CD14-positive monocyte (primary cell): ENCODE data around the gene TAAR2. TPM values are rescaled to one million over a fixed set of nuclear protein-coding genes. Genes with fewer than 3 reads are reported as not detected.
A peak's percentile ranks its signal among the peaks of the same experiment; 100 is the strongest.
"Not testable (repeated sequence)": the region's sequence is repeated elsewhere in the genome, so short reads cannot be mapped to it uniquely, and the experiment has no call there.

Experiments used
- DNase-seq, 3 donors: peaks; one replicate each; pipeline ENCODE4 v3.0.0-alpha.2; 2011 to 2022
- H2AFZ ChIP-seq: 2 replicates; pipeline ENCODE4 v1.6.0; 2012; ENCODE audit warnings: mild to moderate bottlenecking, low read depth, low read length, inconsistent platforms; ENCODE audit not compliant: insufficient read depth, poor library complexity, severe bottlenecking
- H3K27ac ChIP-seq, 2 donors: 1 replicate in 1 of 2; 2 replicates in 1 of 2; pipeline ENCODE4 v1.5.1; 2012 to 2013; ENCODE audit warnings: low read length in 2 of 2, control low read depth in 1 of 2, inconsistent platforms in 1 of 2, low read depth in 1 of 2, mild to moderate bottlenecking in 1 of 2
- H3K27me3 ChIP-seq, 2 donors: one replicate each; pipeline versions ENCODE4 v1.6.0 to v1.6.1; 2011 to 2013; ENCODE audit warnings: low read length in 2 of 2; ENCODE audit not compliant: control insufficient read depth in 2 of 2, insufficient read depth in 2 of 2
- H3K36me3 ChIP-seq, 2 donors: replicated peaks in 1 of 2; 1 replicate in 1 of 2; 2 replicates in 1 of 2; pipeline versions ENCODE4 v1.5.1 to v1.6.1; 2012 to 2013; ENCODE audit warnings: low read length in 2 of 2, control low read depth in 1 of 2, inconsistent platforms in 1 of 2, mild to moderate bottlenecking in 1 of 2; ENCODE audit not compliant: insufficient read depth in 2 of 2, control insufficient read depth in 1 of 2
- H3K4me1 ChIP-seq, 2 donors: 1 replicate in 1 of 2; 2 replicates in 1 of 2; pipeline versions ENCODE4 v1.5.1 to v1.6.1; 2012 to 2013; ENCODE audit warnings: low read length in 2 of 2, control low read depth in 1 of 2, inconsistent platforms in 1 of 2, mild to moderate bottlenecking in 1 of 2, moderate library complexity in 1 of 2; ENCODE audit not compliant: insufficient read depth in 2 of 2, control insufficient read depth in 1 of 2
- H3K4me2 ChIP-seq: replicated peaks from 2 replicates; pipeline ENCODE3; 2012; ENCODE audit warnings: low read length, moderate library complexity, mild to moderate bottlenecking; ENCODE audit not compliant: poor library complexity, severe bottlenecking; ENCODE audit errors: extremely low read depth
- H3K4me3 ChIP-seq, 3 experiments: fragments of 200-600 bp in 1 of 3; sonication (generic) in 1 of 3; replicated peaks in 1 of 3; 1 replicate in 2 of 3; 2 replicates in 1 of 3; pipeline ENCODE4 v1.5.1; 2011 to 2013; ENCODE audit warnings: low read length in 3 of 3, mild to moderate bottlenecking in 3 of 3, control low read depth in 2 of 3, low read depth in 2 of 3, inconsistent platforms in 1 of 3, moderate library complexity in 1 of 3
- H3K79me2 ChIP-seq: 2 replicates; pipeline ENCODE4 v1.6.0; 2012; ENCODE audit warnings: mild to moderate bottlenecking, control low read depth, inconsistent platforms, low read length, moderate library complexity; ENCODE audit not compliant: insufficient read depth
- H3K9ac ChIP-seq: 2 replicates; pipeline ENCODE4 v1.6.0; 2017; ENCODE audit warnings: low read length, mild to moderate bottlenecking; ENCODE audit not compliant: insufficient read depth, poor library complexity, severe bottlenecking
- H3K9me3 ChIP-seq, 2 donors: replicated peaks in 1 of 2; 1 replicate in 1 of 2; 2 replicates in 1 of 2; pipeline versions ENCODE4 v1.5.1 to v1.6.1; 2012 to 2013; ENCODE audit warnings: low read length in 2 of 2, control low read depth in 1 of 2; ENCODE audit not compliant: control insufficient read depth in 1 of 2, insufficient read depth in 1 of 2
- H4K20me1 ChIP-seq: 2 replicates; pipeline ENCODE4 v1.6.0; 2012; ENCODE audit warnings: mild to moderate bottlenecking, low read length, control low read depth, moderate library complexity; ENCODE audit not compliant: insufficient read depth
- H3K27ac Mint-ChIP-seq, 7 donors: one replicate each; pipeline ENCODE4 v1.8.0; 2020; ENCODE audit warnings: mild to moderate bottlenecking in 7 of 7, mixed read lengths in 7 of 7, moderate library complexity in 6 of 7, inconsistent platforms in 2 of 7
- H3K27me3 Mint-ChIP-seq, 3 donors: one replicate each; pipeline ENCODE4 v1.8.0; 2021 to 2022; ENCODE audit warnings: low read depth in 3 of 3, mild to moderate bottlenecking in 3 of 3, mixed read lengths in 3 of 3, moderate library complexity in 3 of 3, inconsistent platforms in 1 of 3
- H3K36me3 Mint-ChIP-seq, 2 donors: one replicate each; pipeline ENCODE4 v1.8.0; 2020; ENCODE audit warnings: mixed read lengths in 2 of 2, inconsistent platforms in 1 of 2, mild to moderate bottlenecking in 1 of 2
- H3K4me1 Mint-ChIP-seq: one replicate; pipeline ENCODE4 v1.8.0; 2020; ENCODE audit warnings: mild to moderate bottlenecking, mixed read lengths
- H3K4me3 Mint-ChIP-seq, 2 donors: one replicate each; pipeline ENCODE4 v1.8.0; 2020; ENCODE audit warnings: mild to moderate bottlenecking in 2 of 2, mixed read lengths in 2 of 2, moderate library complexity in 1 of 2
- H3K9me3 Mint-ChIP-seq, 7 donors: one replicate each; pipeline ENCODE4 v1.8.0; 2020 to 2022; ENCODE audit warnings: mixed read lengths in 7 of 7, mild to moderate bottlenecking in 6 of 7, moderate library complexity in 6 of 7, inconsistent platforms in 2 of 7
- CTCF ChIP-seq: fragments of 200-600 bp; IDR thresholded peaks from one replicate; pipeline ENCODE4 v1.8.0; 2022; ENCODE audit warnings: antibody characterized with exemption, mild to moderate bottlenecking
- WGBS: methylation state at CpG from one replicate; pipeline ENCODE4 v1.1.5; 2013; ENCODE audit warnings: missing lambda C conversion rate; ENCODE audit not compliant: insufficient coverage; 5-methylcytosine and 5-hydroxymethylcytosine counted together
- intact Hi-C, 2 donors: fragments of 100-400 bp; cut with micrococcal nuclease; formaldehyde crosslinking; loops; one replicate each; pipeline versions ENCODE4 v1.15.0 to v1.15.1; 2023
- polyA plus RNA-seq, 3 donors: library from polyadenylated mRNA; depleted of rRNA in 1 of 3; unstranded in 2 of 3; stranded (reverse) in 1 of 3; fragments of 300-500 nt in 2 of 3; fragments of >200 nt in 1 of 3; fragmentation: Illumina TruSeq in 2 of 3; gene quantifications; 1 replicate in 2 of 3; 2 replicates in 1 of 3; pipeline ENCODE4 v1.2.3, GENCODE V29; 2012 to 2021

The TAAR2 gene
- polyA plus RNA-seq, 3 donors: not detected

GRCh38 chr6:132648356-132648755 is 24.3 kb upstream of the TAAR2 start:
- intact Hi-C loops: no loop called here
- Histone ChIP-seq H3K9ac (no peak overlapping the region), H3K27ac (no peak overlapping the region), H3K4me3 (no peak overlapping the region), H3K4me2 (no peak overlapping the region), H3K36me3 (no peaks in the 10 kb centered on the region), H3K4me1 (peaks cover 8 to 31% of the 10 kb centered on the region in 2 donors), H3K27me3 (no peaks in the 10 kb centered on the region), H3K79me2 (no peaks in the 10 kb centered on the region), H4K20me1 (no peaks in the 10 kb centered on the region), H3K9me3 (peaks cover 0 to 11% of the 10 kb centered on the region in 2 donors), H2AFZ (no peak overlapping the region)
- H3K9me3 Mint-ChIP-seq: peaks cover 0 to 1% (median 0%) of the 10 kb centered on the region in 7 donors
- H3K36me3 Mint-ChIP-seq: no peaks in the 10 kb centered on the region
- no peak overlapping the region for H3K27ac Mint-ChIP-seq
- no peak overlapping the region for H3K4me3 Mint-ChIP-seq
- TF ChIP-seq CTCF: no peak
- peak in 2 of 3 donors; percentile 14 to 34 for DNase-seq
- H3K4me1 Mint-ChIP-seq: peaks cover 2% of the 10 kb centered on the region
- H3K27me3 Mint-ChIP-seq: peaks cover 0 to 4% (median 1%) of the 10 kb centered on the region in 3 donors
- no CpG with 5 or more reads among the region's 2 CpGs for WGBS

GRCh38 chr6:132643547-132643946 is 19.5 kb upstream of the TAAR2 start:
- no peak overlapping the region for H3K27ac Mint-ChIP-seq
- H3K4me1 ChIP-seq: peaks cover 0 to 7% of the 10 kb centered on the region in 2 donors
- H3K27ac ChIP-seq: no peak overlapping the region
- intact Hi-C loops: no loop called here
- no peak for TF ChIP-seq CTCF
- no peaks in the 10 kb centered on the region for H3K9me3 ChIP-seq
- H3K27me3 Mint-ChIP-seq: peaks cover 0 to 2% (median 2%) of the 10 kb centered on the region in 3 donors
- H3K36me3 ChIP-seq: no peaks in the 10 kb centered on the region
- H3K4me1 Mint-ChIP-seq: peaks cover 2% of the 10 kb centered on the region
- H4K20me1 ChIP-seq: no peaks in the 10 kb centered on the region
- H3K4me3 ChIP-seq: no peak overlapping the region
- H3K4me3 Mint-ChIP-seq: no peak overlapping the region
- no peaks in the 10 kb centered on the region for H3K79me2 ChIP-seq
- H3K9ac ChIP-seq: no peak overlapping the region
- H3K36me3 Mint-ChIP-seq: no peaks in the 10 kb centered on the region
- H3K9me3 Mint-ChIP-seq: peaks cover 0 to 2% (median 0%) of the 10 kb centered on the region in 7 donors
- WGBS: 100% methylated on average over 1 of the region's 3 CpGs
- H2AFZ ChIP-seq: no peak overlapping the region
- no peak overlapping the region for H3K4me2 ChIP-seq
- no peaks in the 10 kb centered on the region for H3K27me3 ChIP-seq
- DNase-seq: no peak

GRCh38 chr6:132637135-132637534 is 13.1 kb upstream of the TAAR2 start:
- H3K9ac ChIP-seq, H3K4me1 ChIP-seq, H3K9me3 ChIP-seq, H3K27ac Mint-ChIP-seq, H3K4me3 ChIP-seq, intact Hi-C loops, H3K4me2 ChIP-seq, H3K4me1 Mint-ChIP-seq, H3K27me3 Mint-ChIP-seq, H3K79me2 ChIP-seq, H3K36me3 Mint-ChIP-seq, H4K20me1 ChIP-seq, H3K4me3 Mint-ChIP-seq, H3K27ac ChIP-seq, DNase-seq, H3K27me3 ChIP-seq, H3K36me3 ChIP-seq, H2AFZ ChIP-seq: not testable (repeated sequence)
- no CpG with 5 or more reads among the region's 1 CpG for WGBS
- peaks cover 4 to 13% (median 6%) of the 10 kb centered on the region in 7 donors for H3K9me3 Mint-ChIP-seq
